GM13976 (cell line): ENCODE measurements around the gene C18orf63.
A peak's percentile ranks its signal among the peaks of the same experiment; 100 is the strongest.

Source experiments
- DNase-seq: peaks from one replicate; pipeline ENCODE4 v3.0.0; 2012; ENCODE audit warnings: low spot score
- CTCF ChIP-seq: IDR thresholded peaks from 2 replicates; pipeline ENCODE4 v1.5.1; 2012; ENCODE audit warnings: borderline replicate concordance, mild to moderate bottlenecking; ENCODE audit not compliant: insufficient read depth; ENCODE audit errors: extremely low read depth, missing control alignments, control extremely low read depth
- in situ Hi-C: fragments of 300-500 bp; cut with MboI; formaldehyde crosslinking; loops from one replicate; pipeline ENCODE4 v1.12.0; 2022; ENCODE audit warnings: low sequenced_read_pairs, mixed read lengths, inconsistent platforms; ENCODE audit not compliant: unreplicated experiment

Gene C18orf63

GRCh38 chr18:74333091-74333490, 17.5 kb downstream of the C18orf63 start:
- no peak for DNase-seq
- in situ Hi-C loops = no loop called here
- no peak for TF ChIP-seq CTCF

- no peak for DNase-seq
- no peak for TF ChIP-seq CTCF
- in situ Hi-C loops = no loop called here
Measured at GRCh38 chr18:74334242-74334893, 18.7 kb downstream of the C18orf63 start.

- no peak for DNase-seq
- in situ Hi-C loops = no loop called here
- TF ChIP-seq CTCF = no peak
Measured at GRCh38 chr18:74336656-74337055, 21.0 kb downstream of the C18orf63 start.

- DNase-seq = no peak
- in situ Hi-C loops = no loop called here
- TF ChIP-seq CTCF = no peak
Measured at GRCh38 chr18:74337155-74337911, 21.7 kb downstream of the C18orf63 start.

GRCh38 chr18:74337912-74338309, 22.3 kb downstream of the C18orf63 start:
- DNase-seq = no peak
- in situ Hi-C loops = no loop called here
- no peak for TF ChIP-seq CTCF

- peak; percentile 35 for DNase-seq
- in situ Hi-C loops = loop anchor here (10.0 kb wide), 1 partner anchor 148 kb away; no protein-coding TSS in a partner anchor
- no peak for TF ChIP-seq CTCF
Measured at GRCh38 chr18:74342416-74343043, 26.9 kb downstream of the C18orf63 start.
